PC-9 (cell line): ENCODE results near the gene SPRR1A.

ENCODE experiments used
- CTCF ChIP-seq: fragments of 200-600 bp; sonication (generic); conservative IDR thresholded peaks from 2 replicates; pipeline ENCODE4 v1.6.1; 2017; ENCODE audit warnings: mixed run types, antibody characterized with exemption, mild to moderate bottlenecking, moderate library complexity
- EZH2 ChIP-seq: fragments of 200-600 bp; sonication (generic); IDR thresholded peaks from 2 replicates; pipeline ENCODE4 v1.8.0; 2017; ENCODE audit warnings: antibody characterized with exemption, low read depth

DNA sequence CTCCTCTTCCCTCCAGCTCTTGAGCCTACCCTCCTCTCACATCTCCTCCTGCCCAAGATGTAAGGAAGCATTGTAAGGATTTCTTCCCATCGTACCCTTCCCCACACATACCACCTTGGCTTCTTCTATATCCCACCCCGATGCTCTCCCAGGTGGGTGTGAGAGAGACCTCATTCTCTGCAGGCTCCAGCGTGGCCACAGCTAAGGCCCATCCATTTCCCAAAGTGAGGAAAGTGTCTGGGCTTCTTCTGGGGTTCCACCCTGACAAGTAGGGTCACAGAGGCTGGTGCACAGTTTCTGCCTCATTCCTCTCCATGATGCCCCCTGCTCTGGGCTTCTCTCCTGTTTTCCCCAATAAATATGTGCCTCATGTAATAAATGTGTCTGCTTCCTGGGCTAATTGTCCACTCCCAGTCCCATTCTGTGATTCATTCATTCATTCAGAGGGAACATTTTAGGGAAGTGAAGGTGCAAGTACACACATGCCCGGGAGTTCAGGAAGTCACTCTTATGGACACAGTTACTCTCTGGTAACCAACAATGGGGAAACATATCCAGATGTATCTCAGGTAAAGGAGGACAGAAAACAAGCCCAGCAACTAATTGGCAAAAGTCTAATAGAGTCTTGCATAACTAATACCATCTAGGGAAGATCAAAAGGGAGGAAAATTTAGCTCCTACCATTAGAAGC is 11.5 kb upstream of the SPRR1A start:
- no peak for TF ChIP-seq CTCF
- no peak for TF ChIP-seq EZH2
